Measurements from ENCODE around the gene NFATC2IP.

- TF ChIP-seq CTCF (IDR thresholded peaks at IDR 0.05; ENCODE audit: low read length) (no peak), EZH2phosphoT487 (IDR thresholded peaks at IDR 0.05; ENCODE audit: low read length) (no peak)
These were observed 38.6 kb downstream of the NFATC2IP start for GRCh38 chr16:28989363-28989762.

All from MM.1S (cell line).